ENCODE data around the gene CCDC88B. TPM values are rescaled to one million over a fixed set of nuclear protein-coding genes. Genes with fewer than 3 reads are reported as not detected.

Gene CCDC88B
- total RNA-seq, 4 donors from 2014 or later = 7.0 to 12.5 (median 8.2) TPM

DNA sequence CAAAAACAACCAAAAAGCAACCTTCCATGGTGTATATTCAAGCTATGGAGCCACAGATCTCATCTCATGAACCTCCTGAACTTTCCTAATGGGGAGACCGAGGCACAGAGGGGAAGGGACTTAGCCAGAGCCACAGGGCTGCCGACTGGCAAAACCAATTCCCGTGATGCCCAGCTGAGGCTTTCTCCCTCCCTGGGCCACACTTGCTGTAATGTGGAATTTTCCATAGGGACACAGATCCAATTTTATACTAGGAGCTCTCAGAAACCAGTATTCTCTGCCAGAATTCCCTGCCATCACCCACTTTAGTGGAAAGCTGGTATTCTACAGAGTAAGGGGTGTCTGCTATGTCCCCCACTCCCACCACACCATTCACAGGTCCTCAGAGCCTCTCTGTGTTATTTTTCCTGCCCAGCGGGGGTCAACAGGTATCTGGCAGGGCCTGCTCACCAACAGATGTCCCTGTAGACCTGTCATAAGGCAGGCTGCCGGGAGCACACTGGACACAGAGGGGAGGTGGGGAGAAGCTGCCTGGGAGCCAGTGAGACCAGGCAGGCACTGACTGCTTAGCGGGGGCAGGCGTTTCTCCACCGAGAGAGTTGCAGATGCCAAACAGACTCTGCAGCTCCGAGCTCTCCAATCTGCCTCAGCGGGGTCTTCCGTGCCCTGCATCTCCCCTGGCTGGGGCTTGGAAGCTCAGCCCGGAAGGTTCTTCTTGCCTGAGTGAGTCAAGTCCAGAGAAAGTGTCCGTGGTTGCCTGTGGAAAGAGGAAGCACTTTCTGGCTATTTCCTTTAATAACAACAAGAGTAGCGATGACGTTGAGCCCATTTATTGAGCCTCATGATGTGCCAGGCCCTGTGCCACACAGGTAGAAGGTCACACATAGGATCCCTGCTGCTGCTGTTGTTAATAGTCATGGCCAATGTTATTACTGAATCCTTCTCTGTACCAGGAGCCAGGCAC is 45.3 kb downstream of the CCDC88B start:
- no peak overlapping the region for H3K27ac ChIP-seq (replicated peaks in 1 of 4)
- no peaks in the 10 kb centered on the region for H3K9me3 ChIP-seq
- no peak overlapping the region for H3K4me3 ChIP-seq
- intact Hi-C loops (cut with DNase I) = no loop called here
- DNase-seq (ENCODE audit: extremely low spot score) = no peak
- peaks cover 0 to 5% (median 0%) of the 10 kb centered on the region in 4 donors for H3K4me1 ChIP-seq
- WGBS = 57% methylated on average over 15 of the region's 15 CpGs
- no peak for TF ChIP-seq POLR2AphosphoS5 (IDR thresholded peaks at IDR 0.05)
- TF ChIP-seq, protein P1, sequence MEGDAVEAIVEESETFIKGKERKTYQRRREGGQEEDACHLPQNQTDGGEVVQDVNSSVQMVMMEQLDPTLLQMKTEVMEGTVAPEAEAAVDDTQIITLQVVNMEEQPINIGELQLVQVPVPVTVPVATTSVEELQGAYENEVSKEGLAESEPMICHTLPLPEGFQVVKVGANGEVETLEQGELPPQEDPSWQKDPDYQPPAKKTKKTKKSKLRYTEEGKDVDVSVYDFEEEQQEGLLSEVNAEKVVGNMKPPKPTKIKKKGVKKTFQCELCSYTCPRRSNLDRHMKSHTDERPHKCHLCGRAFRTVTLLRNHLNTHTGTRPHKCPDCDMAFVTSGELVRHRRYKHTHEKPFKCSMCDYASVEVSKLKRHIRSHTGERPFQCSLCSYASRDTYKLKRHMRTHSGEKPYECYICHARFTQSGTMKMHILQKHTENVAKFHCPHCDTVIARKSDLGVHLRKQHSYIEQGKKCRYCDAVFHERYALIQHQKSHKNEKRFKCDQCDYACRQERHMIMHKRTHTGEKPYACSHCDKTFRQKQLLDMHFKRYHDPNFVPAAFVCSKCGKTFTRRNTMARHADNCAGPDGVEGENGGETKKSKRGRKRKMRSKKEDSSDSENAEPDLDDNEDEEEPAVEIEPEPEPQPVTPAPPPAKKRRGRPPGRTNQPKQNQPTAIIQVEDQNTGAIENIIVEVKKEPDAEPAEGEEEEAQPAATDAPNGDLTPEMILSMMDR (IDR thresholded peaks at IDR 0.05) = no peak
- peaks cover 0 to 7% (median 0%) of the 10 kb centered on the region in 4 donors for H3K27me3 ChIP-seq
- H3K36me3 ChIP-seq = no peaks in the 10 kb centered on the region

DNA sequence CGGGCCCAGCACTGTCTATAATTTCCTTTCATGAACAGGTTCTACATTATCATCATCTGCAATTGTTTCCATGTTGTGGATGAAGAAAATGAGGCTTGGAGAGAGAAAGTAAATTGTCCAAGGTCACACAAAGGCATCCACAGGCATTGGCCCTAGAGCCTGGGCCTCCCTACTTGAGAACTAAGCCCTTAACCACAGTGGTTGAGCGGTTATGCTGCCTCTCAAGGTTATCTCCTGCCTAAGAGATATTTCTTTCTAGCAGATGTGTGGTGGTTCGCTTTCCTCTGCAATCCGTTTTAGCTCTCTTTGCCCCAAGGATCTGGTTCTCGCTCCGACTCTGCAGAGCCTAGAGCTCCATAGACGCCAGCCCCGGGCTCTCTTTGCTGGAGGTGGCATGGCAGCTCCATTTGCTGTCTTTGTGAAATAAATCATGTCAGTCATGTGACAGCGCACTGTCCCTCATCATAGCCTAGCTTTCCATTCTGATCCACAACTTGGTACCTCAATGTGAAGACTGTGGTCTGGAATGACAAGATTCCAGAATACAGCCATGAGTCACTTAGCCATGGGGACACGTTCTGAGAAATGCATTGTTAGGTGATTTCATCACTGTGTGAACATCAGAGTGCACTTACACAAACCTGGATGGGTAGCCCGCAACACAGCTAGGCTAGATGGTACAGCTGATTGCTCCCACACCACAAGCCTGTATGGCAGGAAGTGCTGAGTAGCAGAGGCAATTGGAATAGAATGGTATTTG is 46.1 kb downstream of the CCDC88B start:
- Histone ChIP-seq H3K27me3 (peaks cover 0 to 7% (median 0%) of the 10 kb centered on the region in 4 donors), H3K4me1 (peaks cover 0 to 5% (median 0%) of the 10 kb centered on the region in 4 donors), H3K9me3 (no peaks in the 10 kb centered on the region), H3K4me3 (no peak overlapping the region), H3K36me3 (no peaks in the 10 kb centered on the region), H3K27ac (replicated peaks in 1 of 4) (no peak overlapping the region)
- no peak for DNase-seq (ENCODE audit: extremely low spot score)
- TF ChIP-seq POLR2AphosphoS5 (IDR thresholded peaks at IDR 0.05) (no peak), POLR2A (IDR thresholded peaks at IDR 0.05; ENCODE audit: low read depth) (no peak), EP300 (IDR thresholded peaks at IDR 0.05) (no peak)
- TF ChIP-seq, protein P1 (IDR thresholded peaks at IDR 0.05) = no peak
- WGBS = 90% methylated on average over 11 of the region's 11 CpGs
- intact Hi-C loops (cut with DNase I) = no loop called here

DNA sequence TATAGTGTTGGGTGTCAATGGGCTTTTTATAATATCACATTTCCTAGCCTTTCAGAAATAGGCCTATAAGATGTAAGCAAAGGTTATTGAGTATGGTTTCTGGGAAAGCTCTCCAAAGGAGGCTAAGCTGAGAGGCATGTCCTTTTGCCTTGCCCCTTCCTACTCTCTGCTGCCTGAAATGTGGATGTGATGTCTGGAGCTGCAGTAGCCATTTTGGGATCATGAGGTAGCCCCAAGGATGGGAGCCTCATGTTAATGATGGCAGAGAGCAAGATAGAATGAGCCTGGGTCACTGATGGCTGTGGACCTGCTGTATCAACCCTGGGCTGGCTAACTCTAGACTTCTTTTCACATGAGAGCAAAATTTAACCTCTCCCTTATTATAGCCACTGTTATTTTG is 47.9 kb downstream of the CCDC88B start:
- no peak for DNase-seq (ENCODE audit: extremely low spot score)
- H3K27ac ChIP-seq (replicated peaks in 1 of 4) = no peak overlapping the region
- no peak for TF ChIP-seq POLR2AphosphoS5 (IDR thresholded peaks at IDR 0.05)
- TF ChIP-seq POLR2A (IDR thresholded peaks at IDR 0.05; ENCODE audit: low read depth) = no peak
- TF ChIP-seq, protein P1 (IDR thresholded peaks at IDR 0.05) = no peak
- no peak for TF ChIP-seq EP300 (IDR thresholded peaks at IDR 0.05)
- H3K4me3 ChIP-seq = no peak overlapping the region
- peaks cover 0 to 1% (median 0%) of the 10 kb centered on the region in 4 donors for H3K27me3 ChIP-seq
- no peaks in the 10 kb centered on the region for H3K9me3 ChIP-seq
- no peaks in the 10 kb centered on the region for H3K36me3 ChIP-seq
- peaks cover 0 to 5% (median 0%) of the 10 kb centered on the region in 4 donors for H3K4me1 ChIP-seq
- intact Hi-C loops (cut with DNase I) = no loop called here

DNA sequence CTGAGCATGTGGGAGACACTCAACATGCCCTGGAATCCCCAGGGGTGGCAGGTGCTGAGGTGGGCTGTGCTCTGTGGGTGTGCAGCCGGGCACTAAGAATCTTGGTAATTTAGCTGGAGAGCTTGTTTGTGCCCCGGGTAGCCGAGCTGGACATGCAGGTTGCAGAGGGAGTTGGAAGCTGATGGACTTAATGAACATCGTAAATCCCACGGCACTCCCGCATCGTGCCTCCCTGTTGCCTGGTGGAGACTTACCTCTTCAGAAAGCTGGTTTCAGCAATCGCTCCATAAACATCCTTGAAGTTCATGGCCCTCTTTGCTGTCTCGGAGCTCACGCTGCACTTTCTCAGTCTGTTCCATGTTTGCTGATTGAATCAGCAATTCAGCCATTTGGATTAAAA is 48.9 kb downstream of the CCDC88B start:
- Histone ChIP-seq H3K36me3 (no peaks in the 10 kb centered on the region), H3K27ac (replicated peaks in 1 of 4) (no peak overlapping the region), H3K9me3 (no peaks in the 10 kb centered on the region), H3K27me3 (no peaks in the 10 kb centered on the region), H3K4me1 (peaks cover 0 to 5% (median 0%) of the 10 kb centered on the region in 4 donors), H3K4me3 (no peak overlapping the region)
- 82% methylated on average over 10 of the region's 10 CpGs for WGBS
- TF ChIP-seq EP300 (IDR thresholded peaks at IDR 0.05) = no peak
- TF ChIP-seq, protein P1 (IDR thresholded peaks at IDR 0.05) = no peak
- TF ChIP-seq POLR2A (IDR thresholded peaks at IDR 0.05; ENCODE audit: low read depth) = no peak
- TF ChIP-seq POLR2AphosphoS5 (IDR thresholded peaks at IDR 0.05) = no peak
- no peak for DNase-seq (ENCODE audit: extremely low spot score)
- intact Hi-C loops (cut with DNase I) = no loop called here

Measured in esophagus muscularis mucosa (tissue), 4 donors.